Epithelial cell of prostate (primary cell): Measurements from ENCODE around the gene PLEKHB2.
"Not testable (repeated sequence)": the region's sequence is repeated elsewhere in the genome, so short reads cannot be mapped to it uniquely, and the experiment has no call there.

Source experiments
- DNase-seq: peaks from one replicate; pipeline ENCODE4 v3.0.0-alpha.2; 2011; ENCODE audit warnings: low read depth, low spot score
- H3K27ac ChIP-seq: fragments of 450-650 bp; 2 replicates; pipeline ENCODE4 v1.5.1; 2017; ENCODE audit warnings: mild to moderate bottlenecking

Gene PLEKHB2

GRCh38 chr2:131193421-131193820, 88.3 kb downstream of the PLEKHB2 start:
- not testable (repeated sequence) for H3K27ac ChIP-seq, DNase-seq

GRCh38 chr2:131196186-131196585, 91.0 kb downstream of the PLEKHB2 start:
- not testable (repeated sequence) for DNase-seq, H3K27ac ChIP-seq
